Measurements from ENCODE around the gene FBXO11. TPM values are rescaled to one million over a fixed set of nuclear protein-coding genes. Genes with fewer than 3 reads are reported as not detected.

The FBXO11 gene
- total and polyA plus RNA-seq, 2 of the 4 experiments (the other 2 are of a cell fraction) = 27.1 to 29.6 TPM

- Histone ChIP-seq H2BK20ac (ENCODE audit: low read depth, low read length) (no peak overlapping the region), H3K79me1 (ENCODE audit: low read depth in 1 of 2, low read length in 2 of 2) (peaks cover 7% of the 10 kb centered on the region in 2 experiments; a peak in 3 of 4 replicates), H3K4me2 (ENCODE audit: low read depth, low read length) (no peak overlapping the region), H2AK9ac (replicated peaks; ENCODE audit: low read depth, low read length, poor library complexity) (no peak overlapping the region), H4K20me1 (ENCODE audit: insufficient read depth, low read length) (no peaks in the 10 kb centered on the region), H3K4ac (ENCODE audit: low read depth, low read length) (no peak overlapping the region), H3K9me3 (ENCODE audit: control insufficient read depth, insufficient read depth, low read length) (no peaks in the 10 kb centered on the region), H3K23ac (ENCODE audit: low read depth, low read length) (no peak overlapping the region), H2BK120ac (ENCODE audit: low read depth, low read length) (no peak overlapping the region), H2BK5ac (ENCODE audit: low read depth, low read length, poor library complexity, severe bottlenecking) (no peak overlapping the region), H2AK5ac (ENCODE audit: low read depth, low read length) (no peak overlapping the region), H3K36me3 (ENCODE audit: control insufficient read depth, insufficient read depth, low read length) (peaks cover 27% of the 10 kb centered on the region), H3K18ac (ENCODE audit: low read depth, low read length) (no peak overlapping the region), H3K56ac (ENCODE audit: extremely low read depth, insufficient read depth, low read length) (no peak overlapping the region), H3K9ac (ENCODE audit: low read depth, low read length) (no peak overlapping the region), H4K5ac (ENCODE audit: low read depth, low read length) (no peak overlapping the region), H3K27ac (ENCODE audit: insufficient read depth, low read length) (no peak overlapping the region), H3K4me1 (ENCODE audit: control insufficient read depth, insufficient read depth, low read length) (no peaks in the 10 kb centered on the region), H2AFZ (replicated peaks; ENCODE audit: low read length, poor library complexity) (no peak overlapping the region), H3K14ac (replicated peaks; ENCODE audit: low read depth, low read length) (no peak overlapping the region), H3K27me3 (ENCODE audit: control insufficient read depth, insufficient read depth, low read length) (no peaks in the 10 kb centered on the region), H3K9me1 (ENCODE audit: insufficient read depth, low read length) (no peaks in the 10 kb centered on the region), H4K8ac (ENCODE audit: low read depth in 2 of 2, low read length in 2 of 2) (no peak overlapping the region), H2BK15ac (ENCODE audit: low read depth, low read length) (no peak overlapping the region), H4K91ac (ENCODE audit: insufficient read depth, low read depth, low read length) (no peak overlapping the region), H3K4me3 (ENCODE audit: insufficient read depth, low read depth, low read length) (no peak overlapping the region)
- DNase-seq (no peak), ATAC-seq (ENCODE audit: low read depth) (no peak)
- POLR2A ChIA-PET (ENCODE audit: unreplicated experiment) = interaction anchor here (0.6 kb wide), 1 partner anchor 155 kb away, joined by 12 read pairs; no protein-coding TSS in a partner anchor
- intact Hi-C loops (cut with micrococcal nuclease) = no loop called here
- TF ChIP-seq RAD21 (IDR thresholded peaks at IDR 0.05; ENCODE audit: low read length) (no peak), MAFK (IDR thresholded peaks at IDR 0.05; ENCODE audit: low read depth, low read length) (peak; percentile 67)
- BruUV-seq (replicated peaks) = no TSS peak
- CTCF ChIA-PET = interaction anchor here (0.7 kb wide), 2 partner anchors 17 to 284 kb away, joined by 3 to 6 read pairs; no protein-coding TSS in a partner anchor
- dilution Hi-C loops (cut with HindIII; ENCODE audit: low sequenced_read_pairs, unreplicated experiment) = no loop called here
- in situ Hi-C loops (cut with MboI; ENCODE audit: low sequenced_read_pairs) = no loop called here
Measured at GRCh38 chr2:47822518-47822917, 83.8 kb downstream of the FBXO11 start.
